Measurements from ENCODE around the gene UQCRH. TPM values are rescaled to one million over a fixed set of nuclear protein-coding genes. Genes with fewer than 3 reads are reported as not detected.

Gene UQCRH
- total RNA-seq = 145 TPM
- long read RNA-seq, transcript UQCRH-202 (2 exons, 621 nt) = minor isoform, 5 of 29 reads
- long read RNA-seq, transcript UQCRH-201 (4 exons, 604 nt) = major isoform, 20 of 29 reads
- long read RNA-seq, partial matches to known transcripts = 1 of 29 reads
- long read RNA-seq, other reads (novel, unspliced or antisense) = 2 of 29 reads

DNA sequence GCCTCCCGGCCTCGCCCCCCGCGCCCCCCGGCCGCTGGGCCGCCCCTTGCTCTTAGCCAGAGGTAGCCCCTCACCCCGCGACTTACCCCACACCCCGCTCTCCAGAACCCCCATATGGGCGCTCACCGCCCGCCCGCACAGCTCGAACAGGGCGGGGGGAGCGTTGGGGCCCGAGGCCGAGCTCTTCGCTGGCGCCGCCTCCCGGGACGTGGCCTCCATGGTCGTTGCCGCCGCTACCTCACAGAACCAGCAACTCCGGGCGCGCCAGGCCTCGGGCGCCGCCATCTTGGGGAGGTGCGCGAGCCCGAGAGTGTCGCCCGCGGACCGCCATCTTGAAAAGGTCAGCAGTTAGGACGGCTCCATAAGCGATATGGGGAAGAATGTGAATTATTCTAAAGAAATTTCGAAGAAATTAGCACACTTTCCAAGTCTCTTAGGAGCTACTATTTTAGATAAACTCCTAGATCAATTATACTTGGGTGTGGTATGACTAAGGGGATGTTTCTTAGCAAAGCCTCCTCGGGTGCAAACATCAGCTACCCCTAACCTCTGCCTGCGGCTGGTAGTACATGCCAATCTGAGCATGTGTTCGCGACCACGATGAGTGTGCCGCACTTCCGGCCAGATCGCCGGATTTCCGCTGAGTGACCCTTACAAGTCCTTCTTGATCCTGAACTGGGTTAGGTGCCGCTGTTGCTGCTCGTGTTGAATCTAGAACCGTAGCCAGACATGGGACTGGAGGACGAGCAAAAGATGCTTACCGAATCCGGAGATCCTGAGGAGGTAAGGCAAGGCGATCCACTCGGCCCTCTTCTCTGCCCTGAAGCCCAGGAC is at the start of gene UQCRH, which contains the start of gene LRRC41:
UQCRH (plus strand) TSS at position 661 of the 834 bp plus-strand sequence; CDS start at position 730, 69 bp downstream.
LRRC41 (minus strand) TSS at position 579 of the 834 bp plus-strand sequence; CDS start at position 285, 294 bp downstream.
- TF ChIP-seq, protein P1, sequence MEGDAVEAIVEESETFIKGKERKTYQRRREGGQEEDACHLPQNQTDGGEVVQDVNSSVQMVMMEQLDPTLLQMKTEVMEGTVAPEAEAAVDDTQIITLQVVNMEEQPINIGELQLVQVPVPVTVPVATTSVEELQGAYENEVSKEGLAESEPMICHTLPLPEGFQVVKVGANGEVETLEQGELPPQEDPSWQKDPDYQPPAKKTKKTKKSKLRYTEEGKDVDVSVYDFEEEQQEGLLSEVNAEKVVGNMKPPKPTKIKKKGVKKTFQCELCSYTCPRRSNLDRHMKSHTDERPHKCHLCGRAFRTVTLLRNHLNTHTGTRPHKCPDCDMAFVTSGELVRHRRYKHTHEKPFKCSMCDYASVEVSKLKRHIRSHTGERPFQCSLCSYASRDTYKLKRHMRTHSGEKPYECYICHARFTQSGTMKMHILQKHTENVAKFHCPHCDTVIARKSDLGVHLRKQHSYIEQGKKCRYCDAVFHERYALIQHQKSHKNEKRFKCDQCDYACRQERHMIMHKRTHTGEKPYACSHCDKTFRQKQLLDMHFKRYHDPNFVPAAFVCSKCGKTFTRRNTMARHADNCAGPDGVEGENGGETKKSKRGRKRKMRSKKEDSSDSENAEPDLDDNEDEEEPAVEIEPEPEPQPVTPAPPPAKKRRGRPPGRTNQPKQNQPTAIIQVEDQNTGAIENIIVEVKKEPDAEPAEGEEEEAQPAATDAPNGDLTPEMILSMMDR (IDR thresholded peaks at IDR 0.05) = no peak
- H3K4me1 ChIP-seq = peaks cover 40% of the 10 kb centered on the region
- H3K4me3 ChIP-seq = peak within 1 kb of the TSS; percentile 98
- peak within 1 kb of the TSS; percentile 98 for H3K27ac ChIP-seq
- DNase-seq = peak; percentile 97
- intact Hi-C loops (cut with DNase I) = no loop called here
- ATAC-seq = peak; percentile 92
- H3K27me3 ChIP-seq = no peaks in the 10 kb centered on the region
- H3K9me3 ChIP-seq = no peaks in the 10 kb centered on the region
- H3K36me3 ChIP-seq = no peaks in the 10 kb centered on the region

DNA sequence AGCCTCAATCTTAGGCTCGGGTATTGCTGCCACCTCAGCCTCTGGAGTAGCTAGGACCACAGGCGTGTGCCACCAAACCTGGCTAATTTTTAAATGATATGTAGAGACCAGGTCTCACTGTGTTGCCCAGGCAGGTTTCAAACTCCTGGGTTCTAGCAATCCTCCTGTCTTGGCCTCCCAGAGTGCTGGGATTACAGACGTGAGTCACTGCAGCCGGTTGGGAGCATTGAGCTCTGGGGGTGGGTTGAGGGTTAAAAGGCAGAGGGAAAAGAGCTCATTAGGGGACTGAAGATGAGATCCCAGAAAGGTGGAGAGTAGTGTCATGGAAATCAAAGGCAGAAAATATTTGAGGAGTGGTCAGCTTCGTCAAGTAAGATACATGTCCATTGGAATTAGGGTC is 48.8 kb upstream of the UQCRH start:
- ATAC-seq (no peak), DNase-seq (no peak)
- Histone ChIP-seq H3K9me3 (no peaks in the 10 kb centered on the region), H3K27me3 (no peaks in the 10 kb centered on the region), H3K4me1 (no peaks in the 10 kb centered on the region), H3K27ac (no peak overlapping the region), H3K36me3 (no peaks in the 10 kb centered on the region), H3K4me3 (no peak overlapping the region)
- intact Hi-C loops (cut with DNase I) = no loop called here
- TF ChIP-seq, protein P1 (IDR thresholded peaks at IDR 0.05) = no peak

DNA sequence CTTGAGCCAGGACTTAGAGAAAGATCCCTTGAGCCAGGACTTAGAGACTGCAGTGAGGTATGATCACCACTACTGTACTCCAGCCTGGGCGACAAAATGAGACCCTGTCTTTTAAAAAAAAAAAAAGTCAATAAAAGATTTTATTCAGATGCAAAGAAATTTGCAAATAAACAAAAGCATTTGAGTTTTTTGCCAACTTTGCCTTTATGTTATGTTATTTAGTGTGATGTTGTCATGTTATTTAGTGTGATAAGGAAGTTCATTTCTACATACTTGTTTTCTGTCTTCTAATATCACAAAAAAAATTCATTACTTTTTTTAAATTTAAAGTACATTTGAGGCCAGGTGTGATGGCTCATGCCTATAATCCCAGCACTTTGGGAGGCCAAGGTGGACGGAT is 47.0 kb upstream of the UQCRH start:
- Histone ChIP-seq H3K36me3 (no peaks in the 10 kb centered on the region), H3K4me1 (no peaks in the 10 kb centered on the region), H3K4me3 (no peak overlapping the region), H3K9me3 (no peaks in the 10 kb centered on the region), H3K27me3 (no peaks in the 10 kb centered on the region), H3K27ac (no peak overlapping the region)
- DNase-seq (no peak), ATAC-seq (no peak)
- TF ChIP-seq, protein P1 (IDR thresholded peaks at IDR 0.05) = no peak
- intact Hi-C loops (cut with DNase I) = no loop called here

DNA sequence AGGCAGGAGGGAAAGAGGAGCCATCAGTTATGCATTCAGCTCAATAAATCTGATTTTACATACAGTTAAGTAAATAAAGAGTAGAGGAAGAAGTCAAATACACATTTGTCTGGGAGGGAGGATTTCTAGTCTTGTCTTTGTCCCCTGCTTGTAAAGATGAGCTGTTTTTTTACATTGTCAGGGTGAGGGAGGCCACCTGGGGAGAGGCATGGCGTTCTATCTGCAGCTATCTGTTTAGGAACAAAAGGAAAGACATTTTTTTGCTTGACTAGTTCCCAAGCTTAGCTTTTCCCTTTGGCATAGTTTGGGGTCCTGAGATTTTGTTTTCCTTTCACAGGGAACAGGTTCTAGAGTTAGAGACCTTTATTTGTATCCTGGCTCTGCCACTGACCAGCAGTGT is 41.0 kb upstream of the UQCRH start:
- Histone ChIP-seq H3K4me1 (no peaks in the 10 kb centered on the region), H3K4me3 (no peak overlapping the region), H3K27me3 (no peaks in the 10 kb centered on the region), H3K27ac (no peak overlapping the region), H3K36me3 (no peaks in the 10 kb centered on the region), H3K9me3 (no peaks in the 10 kb centered on the region)
- TF ChIP-seq, protein P1 (IDR thresholded peaks at IDR 0.05) = no peak
- no peak for DNase-seq
- intact Hi-C loops (cut with DNase I) = no loop called here
- no peak for ATAC-seq

DNA sequence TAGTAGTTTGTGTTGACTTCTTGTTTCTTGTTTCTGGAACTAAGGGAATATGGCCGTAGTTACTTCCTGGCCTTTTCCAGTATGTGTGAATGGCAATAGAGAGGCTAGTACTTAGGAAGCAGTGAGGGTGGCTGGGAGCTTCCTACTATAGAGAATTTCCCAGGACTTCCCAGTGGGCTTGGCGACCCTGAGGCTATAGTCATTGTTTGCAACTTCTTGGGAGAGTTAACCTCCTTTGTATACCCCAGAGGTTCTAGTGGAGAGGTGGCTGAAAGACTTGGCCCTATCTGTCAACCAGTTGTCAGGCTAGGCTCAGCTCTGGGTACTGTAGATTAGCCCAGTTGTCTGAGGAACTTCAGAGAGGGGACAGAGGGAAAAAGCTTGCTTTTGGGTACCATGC is 40.4 kb upstream of the UQCRH start:
- ATAC-seq (no peak), DNase-seq (no peak)
- intact Hi-C loops (cut with DNase I) = no loop called here
- H3K36me3 ChIP-seq = no peaks in the 10 kb centered on the region
- no peaks in the 10 kb centered on the region for H3K9me3 ChIP-seq
- TF ChIP-seq, protein P1 (IDR thresholded peaks at IDR 0.05) = no peak
- no peaks in the 10 kb centered on the region for H3K27me3 ChIP-seq
- H3K4me3 ChIP-seq = no peak overlapping the region
- no peaks in the 10 kb centered on the region for H3K4me1 ChIP-seq
- H3K27ac ChIP-seq = no peak overlapping the region

Measured in upper lobe of right lung (tissue), 1 donor.